Caco-2 (cell line): ENCODE data around the gene KCNK18. TPM values are rescaled to one million over a fixed set of nuclear protein-coding genes. Genes with fewer than 3 reads are reported as not detected.
"Not testable (repeated sequence)": the region's sequence is repeated elsewhere in the genome, so short reads cannot be mapped to it uniquely, and the experiment has no call there.

Experiments
- BruUV-seq: library from RNA; stranded (reverse); fragments of 400-500 nt; replicated peaks from 2 replicates; lab custom pipeline; 2021; lab: Mats Ljungman, UMichigan
- CTCF ChIA-PET: fragments of 300-600 bp; sonication (Branson Sonifier 250); formaldehyde crosslinking; loops from one replicate; lab custom pipeline; 2022; ENCODE audit warnings: antibody characterized with exemption; lab: Charles Lee
- POLR2A ChIA-PET: fragments of 300-600 bp; sonication (Branson Sonifier 250); formaldehyde crosslinking; loops from one replicate; lab custom pipeline; 2022; ENCODE audit warnings: antibody characterized with exemption; lab: Charles Lee
- DNase-seq, 2 experiments: peaks; one replicate each; pipeline versions ENCODE4 v3.0.0 to v3.0.0-alpha.2; 2020 to 2022
- H3K27me3 ChIP-seq: replicated peaks from 2 replicates; pipeline ENCODE4 v1.6.0; 2011; ENCODE audit warnings: low read length; ENCODE audit not compliant: control insufficient read depth, insufficient read depth
- H3K36me3 ChIP-seq: 2 replicates; pipeline ENCODE4 v1.5.1; 2011; ENCODE audit warnings: low read length; ENCODE audit not compliant: control insufficient read depth, insufficient read depth
- H3K4me1 ChIP-seq: fragments of 250-450 bp; sonication (Bioruptor Pico); 2 replicates; pipeline ENCODE4 v1.5.1; 2020; ENCODE audit warnings: mild to moderate bottlenecking
- H3K4me3 ChIP-seq: 2 replicates; pipeline ENCODE4 v1.5.1; 2011; ENCODE audit warnings: low read depth, mild to moderate bottlenecking, control low read depth, low read length
- H3K9me3 ChIP-seq: fragments of 250-450 bp; sonication (Bioruptor Pico); 2 replicates; pipeline ENCODE4 v1.5.1; 2020; ENCODE audit warnings: mild to moderate bottlenecking, moderate library complexity
- H3K27ac Mint-ChIP-seq: one replicate; pipeline ENCODE4 v1.8.0; 2022; ENCODE audit warnings: mixed read lengths; ENCODE audit not compliant: unreplicated experiment
- H3K27me3 Mint-ChIP-seq: one replicate; pipeline ENCODE4 v1.8.0; 2022; ENCODE audit warnings: mixed read lengths; ENCODE audit not compliant: insufficient read depth, unreplicated experiment
- H3K36me3 Mint-ChIP-seq: one replicate; pipeline ENCODE4 v1.8.0; 2022; ENCODE audit warnings: mild to moderate bottlenecking, mixed read lengths; ENCODE audit not compliant: insufficient read depth, unreplicated experiment
- H3K4me1 Mint-ChIP-seq: one replicate; pipeline ENCODE4 v1.8.0; 2022; ENCODE audit warnings: low read depth, mixed read lengths; ENCODE audit not compliant: unreplicated experiment
- H3K4me3 Mint-ChIP-seq: one replicate; pipeline ENCODE4 v1.8.0; 2022; ENCODE audit warnings: mild to moderate bottlenecking, moderate library complexity, mixed read lengths; ENCODE audit not compliant: unreplicated experiment
- H3K9me3 Mint-ChIP-seq: one replicate; pipeline ENCODE4 v1.8.0; 2022; ENCODE audit warnings: mixed read lengths; ENCODE audit not compliant: unreplicated experiment
- CTCF ChIP-seq, 2 experiments: fragments of 200-600 bp in 1 of 2; IDR thresholded peaks; 1 replicate in 1 of 2; 2 replicates in 1 of 2; pipeline versions ENCODE4 v1.5.1 to v1.8.0; 2011 to 2022; ENCODE audit warnings: antibody characterized with exemption in 1 of 2, control low read depth in 1 of 2, inconsistent platforms in 1 of 2, low read depth in 1 of 2, low read length in 1 of 2, mild to moderate bottlenecking in 1 of 2, moderate library complexity in 1 of 2; ENCODE audit not compliant: insufficient read depth in 1 of 2, severe bottlenecking in 1 of 2, unreplicated experiment in 1 of 2
- intact Hi-C: fragments of 100-400 bp; cut with micrococcal nuclease; formaldehyde crosslinking; loops from one replicate; pipeline ENCODE4 v1.10.0; 2022; ENCODE audit not compliant: unreplicated experiment
- total RNA-seq: library from RNA; stranded (reverse); gene quantifications from 2 replicates; pipeline ENCODE4 v1.2.3, GENCODE V29; 2022

Gene KCNK18
- total RNA-seq, 1 experiment from 2014 or later, result not detected

- Mint-ChIP-seq H3K4me1 (peaks cover 6% of the 10 kb centered on the region), H3K9me3 (peaks cover 15% of the 10 kb centered on the region), H3K36me3 (no peaks in the 10 kb centered on the region), H3K27me3 (peaks cover 9% of the 10 kb centered on the region), H3K4me3 (no peak overlapping the region), H3K27ac (no peak overlapping the region)
- no peak overlapping the region for H3K4me3 ChIP-seq
- BruUV-seq, result no TSS peak
- no peaks in the 10 kb centered on the region for H3K9me3 ChIP-seq
- H3K4me1 ChIP-seq, result peaks cover 6% of the 10 kb centered on the region; the same call in 1 of the 2 replicates
- POLR2A ChIA-PET, result no interaction called here
- intact Hi-C loops, result no loop called here
- TF ChIP-seq CTCF (IDR thresholded peaks at IDR 0.05; ENCODE audit: insufficient read depth in 1 of 2, low read depth in 1 of 2, low read length in 1 of 2, severe bottlenecking in 1 of 2, unreplicated experiment in 1 of 2), result no peak
- DNase-seq, result no peak
- no peaks in the 10 kb centered on the region for H3K36me3 ChIP-seq
- CTCF ChIA-PET, result interaction anchor here (3.7 kb wide), 1 partner anchor 10 kb away, joined by 26 read pairs; no protein-coding TSS in a partner anchor
- no peaks in the 10 kb centered on the region for H3K27me3 ChIP-seq
These were observed 12.5 kb upstream of the KCNK18 start for GRCh38 chr10:117184821-117185220.

GRCh38 chr10:117185817-117186216 is 11.5 kb upstream of the KCNK18 start:
- H3K4me3 Mint-ChIP-seq, H3K9me3 ChIP-seq, POLR2A ChIA-PET, H3K4me1 Mint-ChIP-seq, H3K36me3 ChIP-seq, DNase-seq, H3K27me3 ChIP-seq, H3K4me3 ChIP-seq, H3K27ac Mint-ChIP-seq, H3K36me3 Mint-ChIP-seq, H3K27me3 Mint-ChIP-seq, H3K4me1 ChIP-seq, intact Hi-C loops, BruUV-seq: not testable (repeated sequence)
- CTCF ChIA-PET, result interaction anchor here (0.7 to 3.7 kb wide), 2 partner anchors 11 to 113 kb away, joined by 3 to 26 read pairs; no protein-coding TSS in a partner anchor
- H3K9me3 Mint-ChIP-seq, result peaks cover 15% of the 10 kb centered on the region

- POLR2A ChIA-PET, result no interaction called here
These were observed 10.3 kb upstream of the KCNK18 start for GRCh38 chr10:117186832-117187615.

More at GRCh38 chr10:117186832-117187615, 10.3 kb upstream of the KCNK18 start:
- Histone ChIP-seq H3K9me3 (no peaks in the 10 kb centered on the region), H3K27me3 (no peaks in the 10 kb centered on the region), H3K4me3 (no peak overlapping the region), H3K4me1 (peaks cover 6% of the 10 kb centered on the region; the same call in 1 of the 2 replicates), H3K36me3 (no peaks in the 10 kb centered on the region)
- no peaks in the 10 kb centered on the region for H3K36me3 Mint-ChIP-seq
- no peak for DNase-seq
- no peak for TF ChIP-seq CTCF (IDR thresholded peaks at IDR 0.05; ENCODE audit: insufficient read depth in 1 of 2, low read depth in 1 of 2, low read length in 1 of 2, severe bottlenecking in 1 of 2, unreplicated experiment in 1 of 2)
- peaks cover 15% of the 10 kb centered on the region for H3K9me3 Mint-ChIP-seq
- intact Hi-C loops, result no loop called here
- peaks cover 6% of the 10 kb centered on the region for H3K4me1 Mint-ChIP-seq
- no peak overlapping the region for H3K27ac Mint-ChIP-seq
- no peak overlapping the region for H3K4me3 Mint-ChIP-seq
- CTCF ChIA-PET, result interaction anchor here (1.3 to 3.7 kb wide), 3 partner anchors 12 to 29 kb away, joined by 3 to 26 read pairs (median 6); no protein-coding TSS in a partner anchor
- no TSS peak for BruUV-seq
- H3K27me3 Mint-ChIP-seq, result no peaks in the 10 kb centered on the region
